HG02678 (cell line): Measurements from ENCODE around the gene ZFYVE9.
"Not testable (repeated sequence)": the region's sequence is repeated elsewhere in the genome, so short reads cannot be mapped to it uniquely, and the experiment has no call there.

Experiments
- ATAC-seq: cut with Tn5 transposase; IDR thresholded peaks from one replicate; pipeline ENCODE4 v1.9.1; 2021; ENCODE audit warnings: mild to moderate bottlenecking, moderate library complexity; ENCODE audit not compliant: unreplicated experiment

The ZFYVE9 gene, protein sequence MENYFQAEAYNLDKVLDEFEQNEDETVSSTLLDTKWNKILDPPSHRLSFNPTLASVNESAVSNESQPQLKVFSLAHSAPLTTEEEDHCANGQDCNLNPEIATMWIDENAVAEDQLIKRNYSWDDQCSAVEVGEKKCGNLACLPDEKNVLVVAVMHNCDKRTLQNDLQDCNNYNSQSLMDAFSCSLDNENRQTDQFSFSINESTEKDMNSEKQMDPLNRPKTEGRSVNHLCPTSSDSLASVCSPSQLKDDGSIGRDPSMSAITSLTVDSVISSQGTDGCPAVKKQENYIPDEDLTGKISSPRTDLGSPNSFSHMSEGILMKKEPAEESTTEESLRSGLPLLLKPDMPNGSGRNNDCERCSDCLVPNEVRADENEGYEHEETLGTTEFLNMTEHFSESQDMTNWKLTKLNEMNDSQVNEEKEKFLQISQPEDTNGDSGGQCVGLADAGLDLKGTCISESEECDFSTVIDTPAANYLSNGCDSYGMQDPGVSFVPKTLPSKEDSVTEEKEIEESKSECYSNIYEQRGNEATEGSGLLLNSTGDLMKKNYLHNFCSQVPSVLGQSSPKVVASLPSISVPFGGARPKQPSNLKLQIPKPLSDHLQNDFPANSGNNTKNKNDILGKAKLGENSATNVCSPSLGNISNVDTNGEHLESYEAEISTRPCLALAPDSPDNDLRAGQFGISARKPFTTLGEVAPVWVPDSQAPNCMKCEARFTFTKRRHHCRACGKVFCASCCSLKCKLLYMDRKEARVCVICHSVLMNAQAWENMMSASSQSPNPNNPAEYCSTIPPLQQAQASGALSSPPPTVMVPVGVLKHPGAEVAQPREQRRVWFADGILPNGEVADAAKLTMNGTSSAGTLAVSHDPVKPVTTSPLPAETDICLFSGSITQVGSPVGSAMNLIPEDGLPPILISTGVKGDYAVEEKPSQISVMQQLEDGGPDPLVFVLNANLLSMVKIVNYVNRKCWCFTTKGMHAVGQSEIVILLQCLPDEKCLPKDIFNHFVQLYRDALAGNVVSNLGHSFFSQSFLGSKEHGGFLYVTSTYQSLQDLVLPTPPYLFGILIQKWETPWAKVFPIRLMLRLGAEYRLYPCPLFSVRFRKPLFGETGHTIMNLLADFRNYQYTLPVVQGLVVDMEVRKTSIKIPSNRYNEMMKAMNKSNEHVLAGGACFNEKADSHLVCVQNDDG (N-terminal part only)

DNA sequence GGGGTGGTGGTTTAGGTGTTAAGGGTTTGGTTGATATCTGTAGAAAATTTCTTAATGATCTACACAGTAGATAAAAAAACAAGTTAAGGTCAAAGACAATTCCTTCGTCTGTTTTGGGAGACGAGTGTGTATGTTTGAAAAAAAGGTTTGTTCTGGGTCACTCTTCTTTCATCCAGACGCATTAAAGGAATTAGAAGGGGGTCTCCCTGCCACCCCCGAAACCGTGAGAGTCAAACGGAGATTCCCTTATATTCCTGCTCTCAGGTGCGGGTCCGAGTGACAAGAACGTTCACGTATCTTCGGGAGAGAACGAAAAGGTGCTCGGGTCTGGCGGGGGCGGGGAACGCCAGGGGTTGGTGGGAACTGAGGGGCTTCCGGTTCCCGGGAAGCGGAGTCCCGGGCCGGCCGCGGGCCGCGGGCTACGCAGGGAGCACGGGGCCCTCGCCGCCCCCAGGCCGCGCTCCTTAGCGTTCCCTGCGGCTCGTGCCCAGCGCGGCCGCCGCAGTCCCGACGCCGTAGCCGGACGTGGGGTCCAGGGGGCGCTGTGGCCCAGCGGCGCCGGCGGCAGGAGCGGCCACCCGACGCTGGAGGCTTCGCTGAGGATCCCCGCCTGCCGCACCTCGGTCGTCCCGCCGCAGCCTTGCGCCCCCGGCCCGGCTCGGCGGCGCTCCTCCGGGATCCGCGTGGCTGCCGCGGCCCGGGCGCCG, at the start of gene ZFYVE9:
ZFYVE9 (plus strand) TSS at position 577 of the 707 bp plus-strand sequence. CDS start 91,118 bp downstream, outside the sequence.
- peak; percentile 79 for ATAC-seq

DNA sequence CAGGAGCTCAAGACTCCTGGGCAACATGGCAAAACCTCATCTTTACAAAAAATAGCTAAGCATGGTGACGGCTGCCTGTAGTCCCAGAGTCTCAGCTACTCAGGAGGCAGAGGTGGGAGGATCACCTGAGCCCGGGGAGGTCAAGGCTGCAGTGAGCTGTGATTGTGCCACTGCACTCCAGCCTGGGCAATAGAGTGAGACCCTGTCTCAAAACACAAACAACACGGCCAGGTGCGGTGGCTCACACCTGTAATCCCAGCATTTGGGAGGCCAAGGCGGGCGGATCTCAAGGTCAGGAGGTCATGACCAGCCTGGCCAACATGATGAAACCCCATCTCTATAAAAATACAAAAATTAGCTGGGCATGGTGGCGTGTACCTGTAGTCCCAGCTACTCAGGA, 47.6 kb upstream of the ZFYVE9 start:
- ATAC-seq = not testable (repeated sequence)

DNA sequence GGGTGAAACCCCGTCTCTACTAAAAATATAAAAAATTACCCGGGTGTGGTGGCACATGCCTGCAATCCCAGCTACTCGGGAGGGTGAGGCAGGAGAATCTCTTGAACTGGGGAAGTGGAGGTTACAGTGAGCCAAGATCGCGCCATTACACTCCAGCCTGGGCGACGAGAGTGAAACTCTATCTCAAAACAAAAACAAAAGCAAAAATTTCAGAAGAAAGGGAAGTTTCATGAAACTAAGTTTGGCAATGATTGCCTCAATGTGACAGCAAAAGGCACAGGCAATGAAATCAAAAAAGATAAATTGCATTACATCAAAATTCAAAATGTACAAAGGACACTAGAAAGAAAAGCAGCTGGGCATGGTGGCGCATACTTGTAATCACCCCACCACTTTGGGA, 45.7 kb upstream of the ZFYVE9 start:
- ATAC-seq = no peak

DNA sequence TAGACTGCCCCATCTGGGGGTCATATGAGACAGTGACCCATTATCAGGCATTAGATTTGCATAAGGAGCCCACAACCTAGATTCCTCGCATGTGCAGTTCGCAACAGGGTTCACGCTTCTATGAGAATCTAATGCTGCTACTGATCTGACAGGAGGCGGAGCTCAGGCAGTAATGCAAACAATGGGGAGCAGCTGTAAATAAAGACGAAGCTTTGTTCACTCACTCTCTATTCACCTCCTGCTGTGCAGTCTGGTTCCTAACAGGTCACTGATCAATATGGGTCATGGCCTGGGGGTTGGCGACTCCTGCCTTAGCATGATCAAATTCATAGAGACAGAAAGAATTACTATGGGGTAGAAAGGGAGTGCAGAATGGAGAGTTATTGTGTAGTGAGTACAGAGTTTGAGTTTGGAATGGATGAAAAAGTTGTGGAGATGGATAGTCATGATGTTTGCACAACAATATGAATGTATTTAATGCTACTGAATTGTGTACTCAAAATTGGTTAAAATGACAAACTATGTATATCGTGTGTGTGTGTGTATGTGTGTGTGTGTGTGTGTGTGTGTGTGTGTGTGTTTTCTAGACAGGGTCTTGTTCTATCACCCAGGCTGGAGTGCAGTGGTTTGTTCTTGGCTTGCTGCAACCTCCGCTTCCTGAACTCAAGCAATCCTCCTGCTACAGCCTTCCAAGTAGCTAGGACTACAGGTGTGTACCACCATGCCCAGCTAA, 43.6 kb upstream of the ZFYVE9 start:
- ATAC-seq = no peak

DNA sequence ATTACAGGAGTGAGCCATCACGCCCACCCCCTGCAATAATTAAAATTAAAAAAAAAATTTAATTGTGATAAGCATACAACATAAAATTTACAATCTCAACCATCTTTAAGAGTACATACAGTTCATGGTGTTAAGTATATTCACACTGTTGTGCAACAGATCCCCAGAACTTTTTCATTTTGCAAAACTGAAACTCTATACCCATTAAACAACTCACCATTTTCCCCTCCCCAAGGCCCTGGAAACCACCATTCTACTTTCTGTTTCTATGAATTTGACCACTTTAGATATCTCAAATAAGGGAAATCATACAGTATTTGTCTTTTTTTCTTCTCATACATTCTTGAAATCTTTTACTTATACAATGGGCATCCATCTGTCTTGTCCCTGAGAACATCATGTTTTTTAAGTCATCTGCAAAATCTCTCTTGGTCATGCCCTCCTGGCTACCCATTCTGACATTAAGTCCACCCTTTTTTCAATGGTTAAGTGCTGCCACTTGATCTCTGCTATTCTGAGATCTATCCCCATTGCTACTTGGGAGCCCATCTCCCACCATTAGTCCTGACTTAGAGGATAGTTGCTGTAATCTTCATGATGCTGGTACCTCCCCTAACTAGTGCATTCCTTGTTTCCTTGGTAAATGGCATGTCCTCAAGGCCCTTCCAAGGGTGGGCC, 39.4 kb upstream of the ZFYVE9 start:
- peak; percentile 79 for ATAC-seq

DNA sequence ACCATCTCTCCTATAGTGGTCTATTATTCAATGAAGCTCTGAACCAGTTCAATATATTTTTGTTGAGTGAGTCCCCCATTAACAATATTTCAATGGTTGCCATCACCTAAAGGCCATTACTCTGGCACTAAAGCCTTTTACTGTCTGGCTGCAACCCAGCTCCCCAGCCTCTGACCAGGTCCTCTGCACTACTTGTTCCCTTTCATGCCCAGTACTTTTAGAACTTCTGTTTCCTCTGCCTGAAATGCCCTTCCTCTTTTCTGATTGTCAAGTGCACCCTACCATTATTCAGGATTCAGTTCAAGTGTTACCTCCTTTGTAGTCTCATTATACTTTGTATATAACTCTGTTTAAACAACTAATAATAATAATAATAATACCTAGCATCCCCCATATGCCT, 30.4 kb upstream of the ZFYVE9 start:
- ATAC-seq = no peak

DNA sequence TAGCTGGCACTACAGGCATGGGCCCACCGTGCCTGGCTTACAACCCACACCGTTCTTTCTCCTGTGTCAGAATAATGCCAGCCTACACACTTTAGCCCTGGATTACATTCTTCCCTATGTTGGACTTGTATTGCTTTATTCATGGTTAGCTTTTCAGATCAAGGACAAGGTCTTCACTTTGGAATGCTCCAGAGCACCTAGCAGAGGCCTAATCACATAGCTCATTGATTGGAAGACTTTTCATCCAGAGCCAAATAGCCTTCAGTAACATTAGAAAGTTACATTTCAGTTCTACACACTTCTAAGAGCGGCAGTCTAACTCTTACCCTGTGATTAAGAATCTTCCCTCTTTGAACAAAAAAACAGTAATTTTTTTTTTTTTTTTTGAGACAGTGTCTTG, 29.4 kb upstream of the ZFYVE9 start:
- no peak for ATAC-seq

DNA sequence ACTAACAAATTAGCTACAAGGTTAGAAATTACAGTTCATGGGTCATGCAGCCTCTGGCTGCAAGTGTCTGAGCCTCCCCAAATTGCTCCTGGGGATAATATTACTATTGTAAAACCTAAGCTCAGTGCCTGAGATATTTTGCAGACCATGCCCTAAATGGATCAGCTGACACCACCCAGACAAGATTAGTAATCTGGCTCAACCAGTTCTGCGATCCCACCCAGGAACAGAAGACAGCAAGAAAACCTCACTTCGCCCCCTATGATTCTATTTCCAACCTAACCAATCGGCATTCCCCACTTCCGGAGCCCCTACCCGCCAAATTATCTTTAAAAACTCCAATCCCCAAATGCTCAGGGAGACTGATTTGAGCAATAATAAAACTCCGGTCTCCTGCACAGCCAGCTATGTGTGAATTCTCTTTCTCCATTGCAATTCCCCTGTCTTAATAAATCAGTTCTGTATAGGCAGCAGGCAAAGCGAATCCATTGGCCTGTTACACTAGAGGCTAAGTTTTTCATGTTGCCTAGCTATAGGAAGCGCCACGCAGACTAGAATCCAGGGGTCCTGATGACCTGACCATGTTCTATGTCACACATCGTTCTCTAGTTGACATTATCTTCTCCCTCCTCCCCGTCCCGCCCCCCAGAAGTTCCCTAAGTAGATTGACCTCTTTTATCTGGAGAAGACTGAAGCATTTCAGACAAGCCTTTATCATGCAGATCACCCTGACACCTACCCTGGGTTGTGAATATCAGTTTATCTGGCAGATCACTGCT, 22.4 kb upstream of the ZFYVE9 start:
- no peak for ATAC-seq

DNA sequence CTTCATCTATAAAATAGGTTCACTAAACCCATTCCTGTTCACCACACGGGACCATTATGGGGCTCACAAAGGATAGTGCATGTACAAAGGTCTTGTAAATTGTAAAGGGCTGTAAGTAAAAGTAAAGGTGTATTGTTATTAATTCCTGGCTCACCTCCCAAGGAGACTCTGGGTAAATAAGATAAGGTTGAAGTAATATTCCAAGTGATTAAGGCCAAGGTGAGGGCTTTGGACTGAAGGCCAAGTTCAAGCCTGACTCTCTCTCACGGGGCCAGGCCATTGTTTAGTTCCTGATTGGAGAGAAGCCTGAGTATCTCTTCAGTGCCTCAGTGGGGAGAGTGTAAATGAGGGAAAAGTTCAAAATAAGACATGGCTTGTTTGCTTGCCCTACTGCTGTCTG, 19.5 kb upstream of the ZFYVE9 start:
- ATAC-seq = no peak

DNA sequence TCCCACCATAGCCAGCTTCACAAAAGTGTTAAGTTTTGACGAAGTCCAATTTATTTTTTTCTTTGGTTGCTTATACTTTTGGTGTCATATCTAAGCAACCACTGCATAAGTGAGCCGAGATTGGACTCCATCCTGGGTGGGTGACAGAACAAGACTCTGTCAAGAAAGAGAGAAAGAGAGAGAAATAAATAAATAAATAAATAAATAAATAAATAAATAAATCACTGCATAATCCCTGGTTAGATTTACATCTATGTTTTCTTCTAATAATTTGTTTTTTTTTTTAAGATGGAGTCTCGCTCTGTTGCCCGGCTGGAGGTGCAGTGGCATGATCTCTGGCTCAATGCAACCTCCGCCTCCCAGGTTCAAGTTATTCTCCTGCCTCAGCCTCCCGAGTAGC, 18.3 kb upstream of the ZFYVE9 start:
- no peak for ATAC-seq

DNA sequence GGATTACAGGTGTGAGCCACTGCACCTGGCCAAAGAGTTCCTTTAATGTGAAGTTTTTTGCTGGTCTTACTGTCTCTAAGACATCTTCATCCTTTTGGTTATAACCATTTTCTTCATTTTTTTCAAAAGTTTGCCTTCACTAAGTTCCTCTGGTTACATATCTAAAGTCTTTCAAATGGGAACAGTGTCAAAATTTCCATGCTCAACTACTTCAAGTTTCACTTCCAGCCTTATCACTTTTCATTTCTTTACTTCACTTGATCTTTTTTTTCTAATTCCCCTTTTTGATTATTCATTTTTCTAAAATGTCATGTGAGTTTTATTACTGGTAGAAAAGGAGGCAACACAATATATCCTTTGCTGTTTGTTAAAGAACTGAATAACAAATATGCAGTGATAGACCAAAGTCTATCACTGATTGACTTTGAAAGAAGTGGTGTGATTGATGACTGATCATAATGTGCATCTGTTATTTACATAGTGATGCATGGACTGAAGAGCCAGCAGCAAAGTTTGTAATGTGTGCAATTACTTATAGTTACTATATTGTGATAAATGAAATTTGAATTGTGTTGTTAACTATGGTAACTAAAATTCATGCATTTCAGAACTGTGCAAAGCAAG, 16.0 kb upstream of the ZFYVE9 start:
- ATAC-seq = no peak

DNA sequence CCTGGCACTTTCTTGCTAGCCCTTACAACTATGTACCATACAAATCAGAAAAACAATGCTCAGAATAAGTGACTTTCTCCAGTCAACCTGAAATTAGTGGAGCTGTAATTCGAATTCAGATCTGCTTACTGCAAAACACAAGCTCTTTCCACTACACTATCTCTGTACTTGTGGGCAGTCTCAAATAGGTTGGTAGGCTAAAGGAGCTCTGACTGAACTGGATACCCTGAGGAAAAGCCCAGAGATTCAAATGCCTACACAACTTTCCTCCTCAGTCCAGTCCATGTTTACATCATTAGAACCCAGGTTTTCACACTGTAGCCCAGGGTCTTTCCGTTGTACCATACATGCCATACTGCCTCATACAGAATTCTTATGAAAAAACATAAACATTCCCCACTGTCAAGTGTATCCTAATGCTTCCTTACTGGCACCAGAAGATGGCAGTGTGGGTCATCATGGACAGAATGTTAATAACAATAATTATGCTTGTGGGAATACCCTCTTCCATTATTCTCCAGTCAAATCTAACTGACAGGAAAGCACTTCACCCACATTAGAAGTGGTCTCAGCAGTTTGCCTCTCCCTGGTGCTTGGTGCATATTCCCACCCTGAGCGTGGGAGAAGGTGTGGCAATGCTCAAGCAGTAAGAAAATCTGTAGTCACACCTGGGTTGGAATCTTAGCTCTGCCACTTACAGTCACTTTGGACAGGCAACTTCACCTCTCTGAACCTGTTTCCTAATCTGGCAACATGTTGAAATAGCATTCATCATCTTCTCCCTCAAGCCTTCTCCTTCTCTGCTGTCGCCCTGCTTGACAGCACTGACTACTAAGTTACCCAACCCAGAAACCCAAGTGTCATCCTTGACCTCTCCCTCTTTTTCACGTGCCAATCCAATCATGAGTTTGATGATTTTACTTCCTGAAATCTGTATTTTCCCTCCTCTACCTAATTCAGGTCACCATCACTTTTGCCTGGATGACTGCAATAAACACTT, 14.4 kb upstream of the ZFYVE9 start:
- no peak for ATAC-seq

DNA sequence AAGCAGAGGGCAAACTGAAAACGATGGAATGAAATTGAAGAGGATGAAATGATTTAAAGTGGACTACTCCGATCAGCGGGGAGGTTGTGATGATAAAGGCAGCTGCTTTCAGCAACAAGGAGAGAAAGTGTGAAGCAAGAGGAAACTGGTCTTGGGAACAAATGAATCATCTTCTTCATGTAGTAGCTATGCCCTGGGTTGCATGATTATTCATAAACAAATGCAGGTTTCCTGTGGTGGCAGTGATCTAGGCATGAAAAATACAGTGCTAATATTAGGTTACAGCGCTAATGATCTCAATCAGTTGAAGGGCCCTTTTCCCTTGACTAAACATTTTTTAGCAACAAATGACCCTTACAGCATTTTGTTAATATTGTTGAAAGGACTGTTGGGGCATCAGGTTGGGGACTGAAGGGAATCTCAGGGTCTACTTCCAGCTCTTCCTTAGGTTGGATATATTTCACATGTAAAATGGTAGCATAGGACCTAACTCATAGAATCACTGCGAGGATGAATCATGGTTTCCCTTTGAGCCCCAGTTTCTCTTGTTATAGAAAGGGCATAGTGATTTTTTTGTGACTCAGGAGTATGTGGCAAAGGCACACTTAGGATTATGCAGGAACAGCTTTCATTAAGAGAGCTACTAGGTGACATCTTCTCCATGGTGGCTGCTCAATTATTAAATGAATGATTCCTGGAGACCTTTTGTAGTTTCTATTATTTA, 1.9 kb upstream of the ZFYVE9 start:
- ATAC-seq = peak; percentile 38

DNA sequence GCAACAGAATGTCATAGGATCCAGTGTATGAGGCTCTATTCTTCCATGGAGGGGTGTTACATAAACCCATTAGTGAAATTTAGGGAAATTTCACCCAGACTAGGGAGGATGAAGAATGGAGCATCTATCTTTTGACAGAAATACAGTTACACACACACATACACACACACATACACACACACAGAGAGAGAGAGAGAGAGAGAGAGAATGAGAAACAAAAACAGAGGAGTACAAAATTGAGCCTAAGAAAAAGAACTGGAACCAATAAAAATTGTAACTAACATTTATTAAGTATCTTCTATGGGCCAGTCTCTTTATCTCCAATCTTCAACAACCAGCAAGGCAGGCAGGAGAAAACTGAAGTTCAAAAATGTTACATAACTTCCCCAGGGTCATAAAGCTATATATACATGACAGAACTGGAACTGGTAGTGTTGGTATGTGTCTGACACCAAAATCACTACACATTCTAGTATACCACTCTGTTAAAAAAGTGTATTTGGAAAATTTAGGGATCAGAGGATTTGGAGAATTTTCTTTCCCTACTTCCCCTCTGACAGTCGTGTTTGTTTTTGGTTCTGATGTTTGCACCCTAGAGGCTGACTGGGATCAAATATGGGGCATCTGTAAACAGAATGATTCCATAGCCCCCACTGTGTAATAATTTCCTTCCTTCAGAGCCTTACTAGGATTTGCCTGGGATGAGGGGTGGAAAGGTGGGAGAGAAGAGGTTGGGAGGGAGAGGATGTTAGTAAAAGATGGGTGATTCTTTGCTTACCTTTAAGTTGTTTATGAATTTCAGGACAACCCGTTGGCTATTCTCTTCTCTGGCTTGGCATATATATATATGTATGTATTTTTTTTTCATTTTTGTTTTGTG, 1.0 kb upstream of the ZFYVE9 start:
- ATAC-seq = no peak
